Vagina (tissue), 2 donors: ENCODE data around the gene ANKRD29.

Experiments used
- CTCF ChIP-seq, 3 experiments: fragments of 450-650 bp in 2 of 3; fragments of 200-600 bp in 1 of 3; sonication (generic) in 1 of 3; IDR thresholded peaks; one replicate each; pipeline ENCODE4 v1.5.1; 2017 to 2019; ENCODE audit warnings: antibody characterized with exemption in 3 of 3, mild to moderate bottlenecking in 2 of 3, moderate library complexity in 2 of 3
- POLR2A ChIP-seq, 2 donors: fragments of 450-650 bp; IDR thresholded peaks; one replicate each; pipeline ENCODE4 v1.6.1; 2017; ENCODE audit warnings: antibody characterized with exemption in 2 of 2, mild to moderate bottlenecking in 2 of 2, moderate library complexity in 2 of 2
- POLR2AphosphoS5 ChIP-seq, 2 donors: sonication (generic); formaldehyde crosslinking; IDR thresholded peaks; one replicate each; pipeline ENCODE4 v1.9.0; 2017; ENCODE audit warnings: antibody characterized with exemption in 2 of 2, mild to moderate bottlenecking in 2 of 2, low read depth in 1 of 2; ENCODE audit not compliant: insufficient read depth in 1 of 2

GRCh38 chr18:23688528-23688927 is 25.8 kb upstream of the ANKRD29 start:
- no peak for TF ChIP-seq CTCF (IDR thresholded peaks at IDR 0.05)
- TF ChIP-seq POLR2AphosphoS5 (IDR thresholded peaks at IDR 0.05; ENCODE audit: insufficient read depth in 1 of 2, low read depth in 1 of 2), result no peak
- no peak for TF ChIP-seq POLR2A (IDR thresholded peaks at IDR 0.05)
